Measurements from ENCODE around the gene TP53BP1.

- TF ChIP-seq MXI1 (conservative IDR thresholded peaks at IDR 0.05; ENCODE audit: poor library complexity, severe bottlenecking) (no peak), CTCF (IDR thresholded peaks at IDR 0.05; ENCODE audit: poor library complexity, severe bottlenecking) (no peak), EZH2 (IDR thresholded peaks at IDR 0.05; ENCODE audit: borderline replicate concordance, insufficient read depth, low read length, poor library complexity, severe bottlenecking) (no peak), POLR2AphosphoS5 (IDR thresholded peaks at IDR 0.05) (no peak), REST (IDR thresholded peaks at IDR 0.05; ENCODE audit: borderline replicate concordance) (no peak), TAF1 (IDR thresholded peaks at IDR 0.05; ENCODE audit: low read depth) (no peak), EP300 (conservative IDR thresholded peaks at IDR 0.05; ENCODE audit: poor library complexity, severe bottlenecking) (no peak)
Observed at GRCh38 chr15:43529587-43530345, 36.8 kb upstream of the TP53BP1 start.

Data from neural cell (in vitro differentiated cells).